Anterior cingulate cortex (tissue), 58 donors: ENCODE data around the gene STAMBPL1.

Experiments
- DNase-seq, 58 donors: peaks; one replicate each; lab custom pipeline; 2025; lab: John Stamatoyannopoulos, UW

The STAMBPL1 gene

DNA sequence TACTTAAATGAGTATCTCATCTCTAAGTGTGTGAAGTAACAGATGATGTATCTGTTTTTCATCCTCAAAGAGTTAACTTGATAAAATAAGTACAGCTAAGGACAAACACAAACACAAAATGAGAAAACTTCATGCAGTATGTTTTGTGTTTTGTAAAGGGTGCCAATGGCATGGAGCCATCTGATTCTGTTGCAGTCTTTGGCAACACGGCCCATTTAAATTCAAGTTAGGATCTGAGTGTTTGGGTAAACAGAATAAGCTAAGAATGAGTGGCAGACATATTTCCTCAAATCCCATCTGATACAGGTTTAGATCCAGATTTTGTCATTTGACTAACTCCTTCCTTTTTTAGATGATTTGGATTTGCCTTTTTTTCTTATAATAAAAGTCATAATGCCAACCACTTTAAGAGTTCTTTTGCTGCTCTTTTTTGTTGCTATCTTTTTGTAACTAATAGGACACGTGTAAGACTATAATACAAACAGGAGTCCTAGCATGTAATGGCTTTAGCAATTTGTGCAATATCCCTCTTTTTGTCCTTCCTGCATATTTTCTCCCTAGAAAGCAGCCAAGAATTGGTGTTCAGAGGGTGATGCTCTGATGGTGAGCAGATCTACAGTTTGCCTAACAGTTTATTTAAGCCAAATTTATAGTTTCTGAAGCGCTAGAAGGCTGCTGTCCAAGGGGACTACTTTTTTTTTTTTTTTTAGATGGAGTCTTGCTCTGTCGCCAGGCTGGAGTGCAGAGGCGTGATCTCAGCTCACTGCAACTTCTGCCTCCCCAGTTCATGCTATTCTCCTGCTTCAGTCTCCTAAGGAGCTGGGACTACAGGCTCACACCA is 91.4 kb downstream of the STAMBPL1 start:
- DNase-seq = no peak
